Activated CD8-positive, alpha-beta memory T cell treated with anti-CD3 and anti-CD28 coated beads, Interleukin-2, amount 50 U/mL, for 48 hours (primary cell): ENCODE data around the gene GAL3ST2.
"Not testable (repeated sequence)": the region's sequence is repeated elsewhere in the genome, so short reads cannot be mapped to it uniquely, and the experiment has no call there.

Source experiments
- DNase-seq: peaks from one replicate; pipeline ENCODE4 v3.0.0-alpha.2; 2020

GAL3ST2 gene

DNA sequence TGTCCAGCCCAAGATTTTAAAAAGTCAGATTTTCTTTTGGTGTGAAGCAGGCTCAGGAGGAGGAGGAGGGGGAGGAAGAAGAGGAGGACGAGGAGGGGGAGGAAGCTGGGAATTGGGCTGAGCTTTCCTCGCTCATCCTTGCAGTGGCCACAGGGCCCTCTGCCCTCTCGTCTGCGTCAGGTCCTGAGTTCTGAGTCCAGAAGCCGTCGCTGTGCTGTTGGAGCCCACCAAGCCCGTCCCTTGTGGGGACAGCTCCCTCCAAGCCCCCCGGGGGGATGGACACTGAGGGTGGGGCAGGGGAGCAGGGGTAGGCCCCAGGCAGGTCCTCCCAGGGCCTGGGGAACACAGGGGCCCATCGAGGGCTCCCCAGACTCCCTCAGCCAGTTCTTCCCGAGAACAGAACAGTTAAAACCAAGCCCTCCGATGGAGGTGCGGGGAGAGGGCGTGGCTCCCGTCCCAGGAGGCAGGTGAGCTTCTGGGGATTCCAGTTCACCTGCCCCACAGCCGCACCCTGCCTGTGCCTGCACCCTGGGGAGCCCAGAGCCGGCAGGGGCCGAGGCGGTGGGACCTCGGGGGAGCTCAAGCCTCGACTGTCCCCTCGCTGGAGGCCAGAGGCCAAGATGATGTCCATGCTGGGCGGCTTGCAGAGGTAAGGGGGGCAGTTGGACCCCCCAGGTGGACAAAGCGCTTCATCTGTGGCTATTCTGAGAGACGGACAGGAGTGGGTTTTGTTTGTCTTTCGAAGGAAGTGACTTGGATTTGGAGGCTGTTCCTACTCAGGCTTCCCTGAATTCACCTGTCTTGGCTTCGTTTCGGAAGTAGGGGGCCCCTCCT lies at the start of gene GAL3ST2:
Gene GAL3ST2, plus strand, starts transcription at position 487 of the 834 bp plus-strand sequence. Its CDS starts 134 bp downstream, at position 621.
- DNase-seq = peak; percentile 40

DNA sequence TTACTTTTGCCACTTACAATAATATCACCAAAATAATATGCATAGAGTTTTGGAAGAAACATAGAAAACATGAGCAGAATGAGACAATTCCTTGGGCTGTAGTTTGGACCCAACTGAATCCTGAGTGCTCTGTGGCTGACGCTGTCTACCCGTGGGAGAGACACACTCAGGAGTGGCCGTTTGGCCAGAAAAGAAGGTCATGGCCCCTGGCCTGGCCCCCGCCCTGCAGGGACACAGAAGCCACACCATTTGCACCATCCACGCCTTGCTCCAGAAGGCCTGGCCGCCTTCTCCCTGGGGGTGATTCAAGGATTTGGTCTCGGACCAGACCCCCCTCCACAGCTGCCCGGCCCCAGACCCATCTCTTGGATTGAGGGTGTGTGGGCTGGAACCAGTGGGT lies 48.6 kb upstream of the GAL3ST2 start:
- DNase-seq = no peak

DNA sequence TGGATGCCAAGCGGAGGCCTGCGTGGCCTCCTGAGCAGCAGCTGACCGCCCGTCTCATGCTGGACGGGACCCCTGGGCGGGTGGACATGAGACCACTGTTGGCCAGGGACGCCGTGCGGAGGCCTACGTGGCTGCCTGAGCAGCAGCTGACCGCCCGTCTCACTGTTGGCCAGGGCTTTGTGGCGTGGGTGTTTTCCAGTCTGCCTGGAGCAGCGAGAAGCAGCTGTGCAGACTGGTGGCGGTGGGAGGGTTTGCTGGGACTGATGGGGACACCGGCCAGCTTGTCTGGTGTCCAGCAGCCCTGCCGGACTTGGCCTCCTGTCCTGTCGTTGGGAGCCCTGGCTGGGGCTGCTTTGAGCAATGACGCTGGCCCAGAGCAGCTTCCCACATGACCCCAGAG lies 48.0 kb upstream of the GAL3ST2 start:
- DNase-seq = no peak

DNA sequence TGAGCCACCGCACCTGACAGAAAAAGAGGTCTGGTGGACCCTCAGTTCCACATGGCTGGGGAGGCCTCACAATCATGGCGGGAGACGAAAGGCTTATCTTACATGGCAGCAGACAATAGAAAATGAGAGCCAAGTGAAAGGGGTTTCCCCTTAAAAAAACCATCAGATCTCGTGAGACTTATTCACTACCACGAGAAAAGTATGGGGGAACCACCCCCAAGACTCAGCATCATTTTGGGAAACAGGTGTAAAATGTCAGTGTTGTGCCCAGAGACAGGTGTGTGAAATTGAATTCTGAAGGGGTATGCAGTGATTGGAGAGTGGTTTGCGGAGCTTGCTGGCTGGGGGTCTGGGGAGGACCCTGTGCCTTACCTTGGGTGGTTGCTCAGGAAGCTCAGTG lies 46.8 kb upstream of the GAL3ST2 start:
- DNase-seq = no peak

DNA sequence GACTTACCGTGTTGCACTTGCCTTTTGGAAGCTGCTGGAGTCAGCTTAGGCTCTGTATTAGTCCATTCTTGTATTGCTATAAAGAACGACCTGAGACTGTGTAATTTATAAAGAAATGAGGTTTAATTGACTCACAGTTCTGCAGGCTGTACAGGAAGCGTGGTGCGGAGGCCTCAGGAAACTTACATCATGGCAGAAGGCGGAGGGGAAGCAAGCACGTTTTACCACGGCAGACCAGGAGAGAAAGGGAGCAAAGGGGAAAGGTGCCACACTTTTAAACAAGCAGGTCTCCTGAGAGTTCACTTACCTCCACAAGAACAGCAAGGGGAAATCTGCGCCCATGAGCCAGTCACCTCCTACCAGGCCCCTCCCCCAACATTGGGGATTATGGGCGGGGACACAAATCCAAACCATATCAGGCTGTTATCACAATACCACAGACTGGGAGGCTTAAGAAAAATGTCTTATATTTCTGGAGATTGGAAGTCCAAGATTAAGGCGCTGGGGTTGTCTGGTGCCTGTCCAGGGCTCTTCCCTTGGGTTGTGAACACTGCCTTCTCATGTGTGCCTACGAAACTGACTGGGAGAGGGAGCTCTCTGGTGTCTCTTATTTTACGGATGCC lies 45.8 kb upstream of the GAL3ST2 start:
- no peak for DNase-seq

DNA sequence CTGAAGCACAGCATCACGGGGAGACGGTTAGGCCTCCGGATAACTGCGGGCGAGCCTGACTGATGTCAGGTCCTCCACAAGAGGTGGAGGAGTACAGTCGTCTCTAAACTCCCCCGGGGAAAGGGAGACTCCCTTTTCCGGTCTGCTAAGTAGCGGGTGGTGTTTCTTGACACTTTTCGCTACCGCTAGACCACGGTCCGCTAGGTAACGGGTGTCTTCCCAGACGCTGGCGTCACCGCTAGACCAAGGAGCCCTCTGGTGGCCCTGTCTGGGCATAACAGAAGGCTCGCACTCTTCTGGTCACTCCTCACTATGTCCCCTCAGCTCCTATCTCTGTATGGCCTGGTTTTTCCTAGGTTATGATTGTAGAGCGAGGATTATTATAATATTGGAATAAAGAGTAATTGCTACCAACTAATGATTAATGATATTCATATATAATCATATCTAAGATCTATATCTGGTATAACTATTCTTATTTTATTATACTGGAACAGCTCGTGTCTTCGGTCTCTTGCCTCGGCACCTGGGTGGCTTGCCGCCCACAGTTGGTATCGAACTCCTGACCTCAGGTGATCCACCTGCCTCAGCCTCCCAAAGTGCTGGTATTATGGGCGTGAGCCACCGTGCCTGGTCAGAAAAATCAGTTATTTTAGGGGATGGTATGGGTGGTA lies 44.0 kb upstream of the GAL3ST2 start:
- peak; percentile 82 for DNase-seq

DNA sequence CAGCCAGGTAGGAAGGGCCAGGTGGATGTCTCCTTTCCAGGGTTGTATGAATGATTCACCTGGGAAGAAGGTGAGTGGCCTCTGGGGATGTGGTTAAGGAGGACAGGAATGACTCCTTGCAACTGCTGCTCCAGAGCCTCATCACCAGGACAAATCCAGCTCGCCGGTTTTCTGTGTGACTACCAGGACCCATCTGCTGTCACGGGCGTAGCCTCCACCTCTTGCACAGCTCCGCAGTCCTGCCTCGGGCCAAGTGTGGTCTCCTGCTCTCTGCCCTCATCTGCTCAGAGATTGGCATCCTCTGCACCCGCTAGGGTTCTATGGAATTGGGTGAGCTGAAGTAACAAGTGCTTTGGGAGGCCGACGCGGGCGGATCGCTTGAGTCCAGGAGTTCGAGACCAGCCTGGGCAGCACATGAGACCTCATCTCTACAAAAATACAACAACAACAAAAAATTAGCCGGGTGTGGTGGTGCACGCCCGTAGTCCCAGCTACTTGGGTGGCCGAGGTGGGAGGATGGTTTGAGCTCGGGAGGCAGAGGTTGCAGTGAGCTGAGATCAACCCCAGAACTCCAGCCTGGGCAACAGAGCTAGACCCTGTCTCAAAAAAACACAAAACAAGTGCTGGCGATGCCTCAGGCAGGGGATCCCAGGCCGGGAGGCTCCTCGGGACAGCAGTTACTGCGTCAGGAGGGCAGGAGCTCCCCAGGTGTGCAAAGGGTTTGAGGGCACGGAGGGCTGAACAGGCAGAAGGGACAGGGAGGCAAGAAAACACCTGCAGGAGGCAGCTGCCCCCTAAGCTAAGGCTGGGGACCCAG lies 43.0 kb upstream of the GAL3ST2 start:
- no peak for DNase-seq

DNA sequence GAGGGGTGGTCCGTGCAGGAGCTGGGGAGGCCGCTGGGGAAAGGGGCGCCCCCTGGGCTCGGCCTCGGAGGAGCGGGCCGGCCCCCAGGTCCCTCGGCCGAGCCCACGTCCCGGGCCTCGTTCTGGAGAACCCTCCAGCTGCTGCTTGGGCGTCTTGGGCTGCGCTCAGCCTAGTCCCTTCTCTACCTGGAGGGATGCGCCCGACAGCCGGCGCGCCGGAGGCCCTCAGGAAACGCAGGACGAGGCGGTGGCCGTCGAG lies 42.5 kb upstream of the GAL3ST2 start:
- DNase-seq = no peak

DNA sequence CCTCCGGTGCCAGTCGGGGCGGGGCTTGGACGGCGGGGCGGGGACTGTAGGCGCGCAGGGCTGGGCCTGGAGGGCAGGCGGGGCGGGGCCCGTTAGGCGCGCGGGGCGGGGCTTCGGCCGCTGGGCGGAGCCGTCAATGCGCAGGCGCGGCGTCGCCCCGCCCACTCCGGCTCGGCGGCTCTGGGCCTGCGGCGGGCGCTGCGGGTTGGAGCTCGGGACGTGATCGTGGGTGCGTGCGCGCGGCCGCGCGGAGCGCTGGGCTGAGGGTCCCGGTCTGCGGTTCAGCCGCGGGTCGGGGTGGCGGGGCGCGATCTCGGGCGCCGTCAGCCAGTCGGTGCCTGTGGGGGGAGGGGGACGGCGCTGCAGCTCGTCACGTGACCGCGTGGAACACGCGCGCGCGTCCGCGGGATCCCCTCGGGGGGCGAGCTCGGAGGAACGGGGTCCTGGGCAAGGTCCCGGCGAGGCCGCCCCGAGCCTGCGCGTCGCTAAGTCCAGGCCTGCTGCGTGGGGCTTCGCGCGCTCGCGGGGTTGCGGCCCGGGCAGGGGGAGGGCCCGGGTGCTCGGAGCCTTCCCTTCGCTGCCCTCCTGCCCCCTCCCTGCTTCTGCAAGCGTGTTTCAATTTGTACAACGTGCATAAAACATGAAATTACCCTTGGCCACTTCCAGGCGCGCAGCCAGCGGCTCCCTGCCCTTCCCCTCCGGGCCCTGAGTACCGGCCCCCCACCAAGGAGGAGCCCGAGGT lies 42.0 kb upstream of the GAL3ST2 start, which contains the start of gene D2HGDH:
Gene D2HGDH, plus strand, starts transcription at position 164 of the 742 bp plus-strand sequence. CDS start 595 bp downstream, outside the sequence.
- DNase-seq = peak; percentile 99

DNA sequence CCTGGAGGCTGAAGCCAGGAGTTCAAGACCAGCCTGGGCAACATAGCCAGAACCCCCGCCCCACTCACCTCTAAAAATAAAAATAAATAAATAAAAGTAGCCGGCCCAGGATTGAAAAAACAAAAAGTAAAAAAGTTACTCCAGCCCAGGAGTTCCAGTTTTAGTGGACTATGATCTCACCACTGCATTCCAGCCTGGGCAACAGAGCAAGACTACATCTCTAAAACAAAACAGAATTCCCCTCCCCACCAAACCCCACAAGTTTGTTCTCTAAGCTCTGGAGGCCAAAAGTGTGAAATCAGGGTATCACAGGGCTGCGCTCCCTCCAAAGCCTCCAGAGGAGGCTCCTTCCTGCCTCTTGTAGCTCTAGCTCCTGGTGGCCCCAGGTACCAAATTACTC lies 40.5 kb upstream of the GAL3ST2 start:
- DNase-seq = no peak

DNA sequence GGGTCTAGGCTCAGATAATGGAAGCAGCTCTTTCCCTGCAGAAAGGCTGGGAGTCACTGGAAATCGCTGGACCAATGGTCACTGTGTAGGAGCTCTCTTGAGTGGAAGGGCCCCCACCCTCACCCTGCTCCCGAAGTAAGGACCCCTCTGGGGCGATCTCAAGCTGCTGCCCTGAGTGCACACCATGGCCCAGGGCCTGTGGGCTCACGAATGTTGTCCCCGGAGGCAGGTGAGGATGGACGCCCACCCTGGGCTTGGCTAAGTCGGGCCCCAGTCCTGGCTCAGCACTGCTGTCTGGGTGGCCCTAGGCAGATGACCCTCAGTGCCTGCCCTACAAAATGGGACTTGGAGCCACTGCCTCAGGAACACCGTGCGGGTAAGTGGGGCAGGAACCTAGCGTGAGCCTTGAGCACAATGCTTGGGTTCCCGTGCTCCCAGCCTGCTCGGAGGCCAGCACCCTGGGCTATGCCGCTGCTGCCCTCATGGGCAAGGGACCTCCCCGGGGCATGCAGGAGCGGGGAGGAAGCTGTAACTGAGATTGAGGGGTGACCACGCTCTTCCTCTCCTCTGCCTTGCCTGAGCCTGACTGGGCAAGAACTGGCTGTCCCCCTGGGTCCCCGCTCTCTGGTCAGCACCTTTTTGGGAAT lies 38.5 kb upstream of the GAL3ST2 start:
- no peak for DNase-seq

DNA sequence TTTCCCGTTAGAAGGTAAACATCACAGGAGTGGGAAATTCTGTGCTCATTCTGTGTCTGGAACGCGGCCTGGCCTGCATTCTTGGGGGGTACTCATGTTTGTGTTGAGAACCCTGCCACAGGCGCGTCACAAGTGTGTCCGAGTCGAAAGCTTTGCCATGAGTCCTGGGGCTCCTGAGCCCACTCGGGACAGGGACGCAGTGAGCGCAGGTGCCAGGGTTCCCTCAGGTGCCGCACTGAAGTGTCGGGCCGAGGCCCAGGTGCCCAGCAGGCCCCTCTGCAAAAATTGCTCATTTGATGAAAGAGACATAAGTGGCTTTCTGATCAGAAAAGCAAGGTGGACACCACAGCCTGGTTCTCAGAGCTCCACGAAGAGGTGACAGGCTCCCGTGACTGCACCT lies 37.4 kb upstream of the GAL3ST2 start:
- no peak for DNase-seq

DNA sequence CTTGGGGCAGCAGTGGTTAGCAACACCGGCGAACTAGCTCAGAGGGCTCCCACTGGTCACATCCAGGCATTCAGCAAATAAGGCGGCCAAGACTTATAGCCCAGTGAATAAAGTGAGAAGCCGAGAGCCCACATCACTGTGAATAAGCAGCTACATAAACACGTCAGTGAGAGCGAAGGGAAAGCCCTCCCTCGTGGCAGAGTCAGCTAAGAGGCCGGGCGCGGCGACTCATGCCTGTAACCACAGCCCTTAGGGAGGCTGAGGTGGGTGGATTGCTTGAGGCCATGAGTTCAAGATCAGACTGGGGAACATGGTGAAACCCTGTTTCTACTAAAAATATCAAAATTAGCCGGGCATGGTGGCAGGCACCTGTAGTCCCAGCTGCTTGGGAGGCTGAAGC lies 37.0 kb upstream of the GAL3ST2 start:
- peak; percentile 83 for DNase-seq

DNA sequence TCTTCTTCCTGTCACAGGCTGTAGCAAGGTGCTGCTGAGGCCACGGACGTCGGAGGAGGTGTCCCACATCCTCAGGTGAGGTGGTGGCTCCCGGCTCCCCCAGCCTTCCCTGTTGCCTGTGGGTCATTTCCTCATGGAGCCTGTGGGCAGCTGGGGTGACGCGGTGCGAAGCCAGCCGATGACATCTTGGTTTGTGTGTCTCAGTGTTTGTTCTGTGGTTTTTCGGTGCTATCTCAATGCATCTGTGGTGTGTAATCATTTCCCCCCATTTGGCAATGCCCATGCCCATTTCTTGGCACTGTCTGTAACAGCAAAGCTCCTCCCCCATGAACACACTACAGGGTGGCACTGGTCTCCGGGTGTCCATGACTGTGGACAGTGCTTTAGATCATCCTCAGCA lies 35.6 kb upstream of the GAL3ST2 start:
- DNase-seq = no peak

DNA sequence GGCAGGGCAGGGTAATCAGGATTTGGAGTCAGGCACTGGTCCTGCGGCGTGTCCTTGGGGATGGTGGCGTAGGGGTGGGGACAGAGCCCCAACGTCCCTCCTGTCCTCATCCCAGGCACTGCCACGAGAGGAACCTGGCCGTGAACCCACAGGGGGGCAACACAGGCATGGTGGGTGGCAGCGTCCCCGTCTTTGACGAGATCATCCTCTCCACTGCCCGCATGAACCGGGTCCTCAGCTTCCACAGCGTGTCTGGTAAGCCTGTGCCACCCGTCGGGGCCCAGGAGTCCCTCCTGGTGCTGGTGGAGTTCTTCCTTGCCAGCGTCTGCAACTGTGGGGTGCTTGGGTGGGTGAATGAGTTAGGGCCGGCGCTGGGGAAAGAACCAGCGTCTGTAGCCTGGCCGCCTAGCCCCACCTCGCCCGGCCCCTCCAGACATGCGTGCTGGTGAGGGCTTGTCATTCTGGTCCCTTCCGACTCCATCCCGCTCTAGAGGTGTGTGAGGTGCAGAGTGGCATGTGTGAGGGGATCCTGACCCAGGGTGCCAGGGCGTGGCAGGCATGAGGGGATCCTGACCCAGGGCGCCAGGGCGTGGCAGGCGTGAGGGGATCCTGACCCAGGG lies 34.2 kb upstream of the GAL3ST2 start:
- no peak for DNase-seq

DNA sequence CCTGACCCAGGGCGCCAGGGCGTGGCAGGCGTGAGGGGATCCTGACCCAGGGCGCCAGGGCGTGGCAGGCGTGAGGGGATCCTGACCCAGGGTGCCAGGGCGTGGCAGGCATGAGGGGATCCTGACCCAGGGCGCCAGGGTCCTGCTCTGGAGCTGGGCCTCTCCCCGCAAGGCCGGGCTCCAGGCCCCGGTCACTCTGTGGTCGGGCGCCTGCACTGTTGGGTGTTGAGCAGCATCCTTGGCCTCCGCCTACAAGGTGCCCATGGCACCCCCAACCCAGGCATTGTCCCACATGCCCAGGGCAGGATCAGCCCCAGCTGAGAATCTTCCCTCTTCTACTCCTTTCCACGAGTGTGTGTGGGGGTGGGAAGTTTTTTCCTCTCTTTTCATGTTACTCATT lies 33.6 kb upstream of the GAL3ST2 start:
- not testable (repeated sequence) for DNase-seq

DNA sequence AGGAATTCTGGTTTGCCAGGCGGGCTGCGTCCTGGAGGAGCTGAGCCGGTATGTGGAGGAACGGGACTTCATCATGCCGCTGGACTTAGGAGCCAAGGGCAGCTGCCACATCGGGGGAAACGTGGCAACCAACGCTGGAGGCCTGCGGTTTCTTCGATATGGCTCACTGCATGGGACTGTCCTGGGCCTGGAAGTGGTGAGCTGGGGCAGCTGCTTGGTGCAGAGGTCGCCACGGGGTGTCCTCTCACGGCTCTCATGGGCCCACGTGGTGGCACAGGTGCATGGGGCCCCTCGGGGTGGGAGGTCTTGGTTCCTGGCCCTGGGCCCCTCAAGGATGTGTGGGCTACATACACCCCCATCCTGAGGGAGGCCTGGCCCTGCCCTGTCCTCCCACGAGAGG lies 33.0 kb upstream of the GAL3ST2 start:
- no peak for DNase-seq

DNA sequence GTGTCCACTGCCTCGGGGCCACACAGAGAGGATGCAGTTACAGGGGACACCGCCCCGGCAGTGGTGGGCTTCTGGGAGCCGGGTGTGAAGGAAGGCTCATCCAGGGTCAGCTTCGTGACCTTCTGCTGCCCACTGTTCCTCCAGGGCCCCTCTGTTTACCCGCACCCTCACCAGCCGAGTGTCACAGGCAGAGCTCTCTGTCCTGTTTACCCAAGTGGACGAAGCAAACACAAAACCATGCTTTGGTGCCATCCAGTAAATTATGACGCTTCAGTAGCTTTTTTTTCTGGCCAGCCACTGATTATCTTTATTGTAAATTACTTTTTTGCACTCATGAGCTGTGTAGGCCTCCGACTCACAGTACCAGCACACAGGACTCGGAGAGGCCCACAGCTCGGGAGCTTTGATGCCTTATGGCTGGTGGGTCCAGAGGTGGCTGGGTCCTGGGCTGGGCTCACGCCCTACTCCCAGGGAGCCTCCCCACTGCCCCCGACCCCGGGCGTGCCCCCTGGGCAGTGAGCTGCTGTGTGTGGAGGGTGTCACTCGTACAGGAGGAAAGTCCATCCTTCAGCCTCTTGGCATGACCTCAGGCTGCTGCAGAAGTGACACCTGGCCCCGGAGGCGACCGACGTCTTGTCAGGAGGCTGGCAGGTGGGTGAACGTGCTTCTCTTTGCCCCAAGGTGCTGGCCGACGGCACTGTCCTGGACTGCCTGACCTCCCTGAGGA lies 32.4 kb upstream of the GAL3ST2 start:
- no peak for DNase-seq

DNA sequence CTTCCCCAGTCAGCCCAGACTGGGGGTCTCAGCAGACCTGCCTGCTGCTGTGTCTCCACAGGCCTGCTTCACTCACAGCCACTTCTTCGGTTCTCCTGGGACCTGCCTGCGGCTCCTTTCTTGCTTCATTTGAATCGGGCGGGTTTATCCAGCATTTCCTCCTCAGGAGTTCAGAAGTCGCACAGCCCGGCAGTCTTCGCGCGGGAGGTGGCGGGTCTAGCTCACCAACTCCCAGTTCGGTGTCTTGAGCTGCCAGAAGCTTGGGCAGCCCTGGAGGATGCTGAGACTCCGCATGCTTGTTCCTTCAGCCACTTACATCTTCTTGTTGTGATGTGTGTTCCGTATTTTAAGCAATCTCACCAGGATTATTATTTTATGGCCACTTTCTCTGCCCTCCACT lies 31.3 kb upstream of the GAL3ST2 start:
- no peak for DNase-seq

DNA sequence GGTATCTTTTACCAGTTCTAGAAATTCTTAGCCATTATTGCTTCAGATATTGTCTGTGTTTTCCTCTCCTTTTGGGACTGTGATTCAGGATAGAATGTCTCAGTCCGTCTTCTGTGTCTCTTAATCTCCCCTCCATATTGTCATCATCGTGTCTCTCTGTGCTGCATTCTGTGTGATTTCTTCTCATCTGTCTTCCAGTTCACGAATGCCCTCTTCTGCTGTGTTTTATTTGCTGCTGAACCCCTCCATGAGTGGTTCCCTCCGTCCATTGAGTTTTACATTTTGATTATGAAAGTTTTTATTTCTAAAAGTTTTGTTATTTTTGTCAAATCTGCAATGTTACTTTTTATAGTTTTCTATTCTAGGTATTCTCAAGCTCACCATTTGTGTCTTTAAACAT lies 30.5 kb upstream of the GAL3ST2 start:
- no peak for DNase-seq
